HEK293T (cell line): Measurements from ENCODE around the gene RALB.

Experiments used
- FOXA1 ChIP-seq: fragments of 450-650 bp; IDR thresholded peaks from 2 replicates; pipeline ENCODE4 v1.6.1; 2016; ENCODE audit warnings: mild to moderate bottlenecking
- FOXM1 ChIP-seq: fragments of 450-650 bp; IDR thresholded peaks from 2 replicates; pipeline ENCODE4 v1.6.1; 2017; ENCODE audit warnings: mild to moderate bottlenecking, borderline replicate concordance

DNA sequence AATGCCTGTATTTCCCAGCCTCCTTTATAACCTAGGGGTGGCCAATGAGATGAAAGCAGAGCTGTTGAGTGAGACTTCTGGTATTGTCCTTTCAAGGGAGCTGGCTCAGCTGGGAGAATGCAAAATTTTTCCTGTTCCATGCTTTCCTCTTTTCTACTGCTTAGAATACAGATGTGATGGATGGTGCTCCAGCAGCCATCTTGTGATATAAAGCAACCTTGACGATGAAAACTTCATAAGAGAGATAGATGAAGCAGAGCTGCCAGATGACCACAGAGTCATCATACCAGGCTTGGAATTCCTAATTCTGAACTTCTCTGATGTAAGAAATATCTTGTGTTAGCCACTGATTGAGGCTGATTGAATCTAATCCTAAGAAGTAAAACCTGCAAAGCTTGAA is 81.4 kb downstream of the RALB start:
- no peak for TF ChIP-seq FOXA1
- no peak for TF ChIP-seq FOXM1
